ENCODE data around the gene RECK. TPM values are rescaled to one million over a fixed set of nuclear protein-coding genes. Genes with fewer than 3 reads are reported as not detected.
A peak's percentile ranks its signal among the peaks of the same experiment; 100 is the strongest.
"Not testable (repeated sequence)": the region's sequence is repeated elsewhere in the genome, so short reads cannot be mapped to it uniquely, and the experiment has no call there.

RECK gene
- total RNA-seq, 2 donors from 2014 or later = 2.9 to 4.7 TPM

GRCh38 chr9:36127652-36128244 lies 91.0 kb downstream of the RECK start:
- ATAC-seq (peak; percentile 23), DNase-seq (no peak)
- intact Hi-C loops (cut with DNase I, micrococcal nuclease) = no loop called here

GRCh38 chr9:36128349-36128748 lies 91.6 kb downstream of the RECK start:
- intact Hi-C loops (cut with DNase I, micrococcal nuclease) = no loop called here
- DNase-seq (no peak), ATAC-seq (no peak)

GRCh38 chr9:36129139-36129538 lies 92.4 kb downstream of the RECK start:
- no peak for ATAC-seq
- DNase-seq = no peak
- intact Hi-C loops (cut with DNase I, micrococcal nuclease) = no loop called here

GRCh38 chr9:36131666-36132065 lies 95.0 kb downstream of the RECK start:
- DNase-seq; ATAC-seq; intact Hi-C loops (cut with DNase I, micrococcal nuclease): not testable (repeated sequence)

- intact Hi-C loops (cut with DNase I, micrococcal nuclease) = no loop called here
- no peak for DNase-seq
- ATAC-seq = no peak
These were observed 95.4 kb downstream of the RECK start for GRCh38 chr9:36132086-36132485.

- DNase-seq = no peak
- no peak for ATAC-seq
- intact Hi-C loops (cut with DNase I, micrococcal nuclease) = no loop called here
These were observed 98.2 kb downstream of the RECK start for GRCh38 chr9:36134761-36135505.

- DNase-seq (no peak), ATAC-seq (no peak)
- intact Hi-C loops (cut with DNase I, micrococcal nuclease) = no loop called here
These were observed 99.1 kb downstream of the RECK start for GRCh38 chr9:36135741-36136271.

- intact Hi-C loops (cut with DNase I, micrococcal nuclease) = no loop called here
- DNase-seq (peak; percentile 81 to 89), ATAC-seq (peak; percentile 94)
These were observed 99.7 kb downstream of the RECK start, which contains the start of gene GLIPR2 for GRCh38 chr9:36136272-36136893. TSS of gene GLIPR2 (plus strand) at chr9:36136733. CDS start at chr9:36136779, 46 bp downstream.

GRCh38 chr9:36136894-36137391 lies 100.2 kb downstream of the RECK start:
- intact Hi-C loops (cut with DNase I, micrococcal nuclease) = no loop called here
- DNase-seq (peak in 1 of 2 donors; percentile 23), ATAC-seq (peak; percentile 34)

GRCh38 chr9:36137392-36138004 lies 100.8 kb downstream of the RECK start:
- DNase-seq = no peak
- no peak for ATAC-seq
- intact Hi-C loops (cut with DNase I, micrococcal nuclease) = no loop called here

- intact Hi-C loops (cut with DNase I, micrococcal nuclease) = no loop called here
- ATAC-seq = no peak
- DNase-seq = no peak
These were observed 101.8 kb downstream of the RECK start for GRCh38 chr9:36138496-36138895.

- intact Hi-C loops (cut with DNase I, micrococcal nuclease) = no loop called here
- ATAC-seq (no peak), DNase-seq (no peak)
These were observed 102.2 kb downstream of the RECK start for GRCh38 chr9:36138901-36139300.

GRCh38 chr9:36140086-36141084 lies 103.7 kb downstream of the RECK start:
- DNase-seq (no peak), ATAC-seq (no peak)
- intact Hi-C loops (cut with DNase I, micrococcal nuclease) = no loop called here

GRCh38 chr9:36141288-36141687 lies 104.6 kb downstream of the RECK start:
- DNase-seq (no peak), ATAC-seq (no peak)
- intact Hi-C loops (cut with DNase I, micrococcal nuclease) = no loop called here

GRCh38 chr9:36141761-36142160 lies 105.0 kb downstream of the RECK start:
- intact Hi-C loops (cut with DNase I, micrococcal nuclease) = no loop called here
- DNase-seq = no peak
- no peak for ATAC-seq

- intact Hi-C loops (cut with DNase I, micrococcal nuclease) = no loop called here
- DNase-seq (peak in 1 of 2 donors; percentile 57), ATAC-seq (peak; percentile 88)
These were observed 106.0 kb downstream of the RECK start for GRCh38 chr9:36142510-36143244.

GRCh38 chr9:36143245-36143641 lies 106.5 kb downstream of the RECK start:
- no peak for ATAC-seq
- no peak for DNase-seq
- intact Hi-C loops (cut with DNase I, micrococcal nuclease) = no loop called here
